Endodermal cell (in vitro differentiated cells): ENCODE results near the gene SPARC. TPM values are rescaled to one million over a fixed set of nuclear protein-coding genes. Genes with fewer than 3 reads are reported as not detected.

Experiments used
- DNase-seq: peaks from one replicate; pipeline ENCODE4 v3.0.0-alpha.2; 2017
- H3K27ac ChIP-seq: 2 replicates; pipeline ENCODE4 v1.5.1; 2013; ENCODE audit warnings: mild to moderate bottlenecking, low read depth, low read length, moderate library complexity
- H3K27me3 ChIP-seq: 2 replicates; pipeline ENCODE4 v1.6.1; 2013; ENCODE audit warnings: mild to moderate bottlenecking, low read length, moderate library complexity; ENCODE audit not compliant: insufficient read depth, control insufficient read depth, poor library complexity, severe bottlenecking
- H3K36me3 ChIP-seq: 2 replicates; pipeline ENCODE4 v1.7.0; 2013; ENCODE audit warnings: mild to moderate bottlenecking, low read length, moderate library complexity; ENCODE audit not compliant: control insufficient read depth, insufficient read depth
- H3K4me1 ChIP-seq: one replicate; pipeline ENCODE4 v1.7.0; 2013; ENCODE audit warnings: low read length; ENCODE audit not compliant: control insufficient read depth, insufficient read depth
- H3K4me3 ChIP-seq: 2 replicates; pipeline ENCODE4 v1.5.1; 2013; ENCODE audit warnings: mild to moderate bottlenecking, low read length, moderate library complexity
- H3K9ac ChIP-seq: 2 replicates; pipeline ENCODE4 v1.6.1; 2013; ENCODE audit warnings: mild to moderate bottlenecking, low read length, moderate library complexity; ENCODE audit not compliant: poor library complexity, severe bottlenecking; ENCODE audit errors: extremely low read depth
- H3K9me3 ChIP-seq: 2 replicates; pipeline ENCODE4 v1.6.1; 2013; ENCODE audit warnings: mild to moderate bottlenecking, low read length, moderate library complexity; ENCODE audit not compliant: control insufficient read depth
- H3K27ac Mint-ChIP-seq: 2 replicates; pipeline ENCODE4 v1.8.0; 2020; ENCODE audit warnings: mixed read lengths
- H3K27me3 Mint-ChIP-seq: 2 replicates; pipeline ENCODE4 v1.8.0; 2021; ENCODE audit warnings: mild to moderate bottlenecking, mixed read lengths; ENCODE audit not compliant: insufficient read depth
- H3K36me3 Mint-ChIP-seq: 2 replicates; pipeline ENCODE4 v1.8.0; 2020; ENCODE audit warnings: low read depth, mixed read lengths
- H3K4me1 Mint-ChIP-seq: 2 replicates; pipeline ENCODE4 v1.8.0; 2020; ENCODE audit warnings: mixed read lengths
- H3K4me3 Mint-ChIP-seq: 2 replicates; pipeline ENCODE4 v1.8.0; 2020; ENCODE audit warnings: mild to moderate bottlenecking, moderate library complexity, mixed read lengths
- H3K9me3 Mint-ChIP-seq: 2 replicates; pipeline ENCODE4 v1.8.0; 2020; ENCODE audit warnings: mild to moderate bottlenecking, mixed read lengths
- CTCF ChIP-seq: fragments of 200-600 bp; sonication (generic); conservative IDR thresholded peaks from 2 replicates; pipeline ENCODE4 v1.5.0; 2021; ENCODE audit warnings: antibody characterized with exemption, mild to moderate bottlenecking
- WGBS, 2 experiments: methylation state at CpG; one replicate each; pipeline versions ENCODE4 v1.1.5 to v1.1.7; 2013; ENCODE audit warnings: missing lambda C conversion rate in 2 of 2, mixed read lengths in 1 of 2; ENCODE audit not compliant: insufficient coverage in 1 of 2, insufficient read length in 1 of 2; 5-methylcytosine and 5-hydroxymethylcytosine counted together
- total RNA-seq, 2 donors: library from RNA; stranded (reverse); fragmentation: NEBNext Ultra II Directional in 1 of 2; extraction: Animal tissue kit (Norgen Biotek cat#: 25700) in 1 of 2; gene quantifications; 2 replicates in 1 of 2; 3 replicates in 1 of 2; pipeline ENCODE4 v1.2.1, GENCODE V29; 2021

Gene SPARC
- total RNA-seq, 2 donors from 2014 or later: 523 to 643 TPM

GRCh38 chr5:151612689-151613427 lies 73.9 kb downstream of the SPARC start:
- H3K27ac ChIP-seq: no peak overlapping the region
- H3K4me3 Mint-ChIP-seq: no peak overlapping the region

GRCh38 chr5:151611127-151611775 lies 75.5 kb downstream of the SPARC start:
- no peaks in the 10 kb centered on the region for H3K36me3 Mint-ChIP-seq
- no peak for TF ChIP-seq CTCF
- peaks cover 3% of the 10 kb centered on the region for H3K4me1 Mint-ChIP-seq
- no peaks in the 10 kb centered on the region for H3K36me3 ChIP-seq
- H3K27ac ChIP-seq: no peak overlapping the region
- no peak for DNase-seq
- no peak overlapping the region for H3K4me3 Mint-ChIP-seq
- no peaks in the 10 kb centered on the region for H3K4me1 ChIP-seq
- no peak overlapping the region for H3K9ac ChIP-seq
- 96 to 97% methylated on average over 7 to 8 of the region's 8 CpGs for WGBS, 2 experiments
- no peak overlapping the region for H3K27ac Mint-ChIP-seq
- no peaks in the 10 kb centered on the region for H3K27me3 ChIP-seq
- H3K9me3 ChIP-seq: no peaks in the 10 kb centered on the region
- H3K4me3 ChIP-seq: no peak overlapping the region
- H3K27me3 Mint-ChIP-seq: peaks cover 4% of the 10 kb centered on the region
- no peaks in the 10 kb centered on the region for H3K9me3 Mint-ChIP-seq

More at GRCh38 chr5:151612689-151613427, 73.9 kb downstream of the SPARC start:
- H3K27me3 Mint-ChIP-seq: peaks cover 7% of the 10 kb centered on the region
- no peaks in the 10 kb centered on the region for H3K9me3 ChIP-seq
- no peak overlapping the region for H3K4me3 ChIP-seq
- no peaks in the 10 kb centered on the region for H3K4me1 ChIP-seq
- DNase-seq: no peak
- no peaks in the 10 kb centered on the region for H3K36me3 ChIP-seq
- H3K27me3 ChIP-seq: no peaks in the 10 kb centered on the region
- no peak for TF ChIP-seq CTCF
- H3K9ac ChIP-seq: no peak overlapping the region
- H3K4me1 Mint-ChIP-seq: peaks cover 5% of the 10 kb centered on the region
- no peaks in the 10 kb centered on the region for H3K36me3 Mint-ChIP-seq
- WGBS, 2 experiments: 81 to 86% methylated on average over 6 to 8 of the region's 8 CpGs
- H3K27ac Mint-ChIP-seq: no peak overlapping the region
- no peaks in the 10 kb centered on the region for H3K9me3 Mint-ChIP-seq

Other genes with a start within 250 kb of the SPARC start
- gene SLC36A1, start 239.3 kb downstream of the SPARC start, total RNA-seq: 10 to 100 TPM; 15.4 to 33.3 TPM
- under 1 TPM in 1 of 2 donors, not detected in 1; 0.18 TPM for gene FAT2, start 95.6 kb downstream of the SPARC start, total RNA-seq
- gene ATOX1, start 71.7 kb upstream of the SPARC start, total RNA-seq: 100 to 1,000 TPM; 105 to 129 TPM
- 100 to 1,000 TPM; 346 to 376 TPM for gene G3BP1, start 85.0 kb upstream of the SPARC start, total RNA-seq
- gene GLRA1, start 237.9 kb upstream of the SPARC start, total RNA-seq: not detected